Endometrium (tissue), 2 donors: ENCODE data around the gene C2orf72.
A peak's percentile ranks its signal among the peaks of the same experiment; 100 is the strongest.
"Not testable (repeated sequence)": the region's sequence is repeated elsewhere in the genome, so short reads cannot be mapped to it uniquely, and the experiment has no call there.

Source experiments
- FAIRE-seq: peaks from 2 replicates; lab custom pipeline; 2012; peaks lifted over from hg19 to GRCh38; lab: Jason Lieb, UNC
- donor health status: control.
- donor health status: control.

Gene C2orf72

GRCh38 chr2:231046916-231047273 lies 9.6 kb downstream of the C2orf72 start:
- no peak for FAIRE-seq

GRCh38 chr2:231047274-231047922 lies 10.1 kb downstream of the C2orf72 start:
- FAIRE-seq = no peak

DNA sequence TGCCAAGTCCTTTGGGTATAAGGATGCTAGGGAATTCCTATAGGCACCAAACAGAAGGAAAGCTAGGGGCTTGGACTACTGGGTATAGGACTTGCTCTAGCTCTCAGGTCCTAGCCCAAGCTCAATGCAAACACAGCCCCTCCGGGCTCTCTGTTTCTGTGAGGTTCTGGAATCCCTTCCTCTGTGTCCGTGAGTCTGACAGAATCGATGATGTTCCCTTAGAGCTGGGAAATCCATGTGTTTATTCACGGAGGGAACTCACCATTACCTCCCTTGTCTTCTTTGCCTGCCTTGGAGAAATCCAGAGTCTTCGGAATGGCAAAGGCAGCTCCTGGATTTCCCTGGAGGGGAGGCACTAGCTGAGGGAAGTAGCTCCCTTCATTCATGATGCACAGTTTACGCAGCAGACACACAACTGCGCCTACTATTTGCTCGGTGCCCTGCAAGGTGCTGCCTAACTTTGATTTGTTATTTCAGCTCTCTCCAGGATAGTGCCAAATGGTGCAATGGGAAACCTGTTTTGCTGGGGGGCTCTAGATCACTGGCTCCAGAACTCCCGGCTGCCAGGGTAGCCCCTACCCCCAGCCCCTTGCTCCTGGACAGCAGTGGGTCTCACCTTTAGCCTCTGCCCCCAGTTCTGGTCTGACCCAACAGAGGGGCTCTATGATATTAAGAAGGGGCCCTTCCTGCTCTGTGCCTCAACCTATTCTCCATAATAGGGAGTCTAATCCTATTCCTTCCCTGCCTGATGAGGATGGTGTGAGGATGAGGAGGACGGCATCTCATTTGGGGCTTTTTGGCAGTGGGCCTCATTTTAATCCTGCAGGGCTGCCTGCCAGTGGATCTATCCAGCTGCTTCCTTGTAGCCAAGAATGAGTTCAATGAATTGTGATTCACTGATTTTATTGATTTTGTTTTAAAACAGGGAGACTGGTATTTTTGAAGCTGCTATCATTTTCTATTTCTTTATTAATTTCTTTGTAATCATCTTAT lies 10.9 kb downstream of the C2orf72 start:
- FAIRE-seq = no peak

DNA sequence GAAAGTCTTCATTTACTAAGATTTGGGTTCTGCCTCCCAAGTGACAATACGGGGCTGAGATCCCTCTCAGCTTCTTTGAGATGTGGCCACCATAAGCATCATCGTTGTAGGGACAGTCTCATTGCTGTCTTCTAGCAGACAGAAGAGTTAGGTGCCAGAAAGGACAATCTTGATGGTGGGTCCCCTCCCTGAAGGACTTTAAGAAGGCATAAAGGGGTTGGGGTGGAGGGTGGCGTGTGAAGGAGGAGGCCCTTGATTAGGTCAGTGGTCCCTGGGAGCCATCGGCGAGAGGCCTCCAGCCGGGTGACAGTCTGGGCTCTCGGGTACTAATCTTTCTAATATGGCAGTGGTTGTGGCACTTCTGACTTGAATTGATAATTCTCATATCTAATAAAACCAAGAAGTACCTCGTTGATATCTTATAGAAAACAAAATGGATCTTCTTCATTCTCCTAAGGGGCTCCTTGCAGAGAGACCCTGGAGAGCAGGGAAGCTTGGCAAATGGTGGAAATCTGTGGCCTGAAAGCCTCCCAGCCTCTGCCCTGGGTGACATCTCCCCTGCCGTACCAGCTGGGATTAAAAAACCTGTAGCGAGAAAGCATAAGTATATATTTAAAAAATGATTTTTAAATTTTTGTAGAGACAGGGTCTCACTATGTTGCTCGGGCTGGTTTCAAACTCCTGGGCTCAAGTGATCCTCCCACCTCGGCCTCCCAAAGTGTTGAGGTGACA lies 12.1 kb downstream of the C2orf72 start:
- FAIRE-seq = no peak

- FAIRE-seq = no peak
Measured at GRCh38 chr2:231050018-231050901, 12.9 kb downstream of the C2orf72 start.

GRCh38 chr2:231051116-231051515 lies 13.8 kb downstream of the C2orf72 start:
- no peak for FAIRE-seq

- FAIRE-seq = no peak
Measured at GRCh38 chr2:231052494-231053451, 15.4 kb downstream of the C2orf72 start.

GRCh38 chr2:231053846-231054245 lies 16.5 kb downstream of the C2orf72 start:
- no peak for FAIRE-seq

DNA sequence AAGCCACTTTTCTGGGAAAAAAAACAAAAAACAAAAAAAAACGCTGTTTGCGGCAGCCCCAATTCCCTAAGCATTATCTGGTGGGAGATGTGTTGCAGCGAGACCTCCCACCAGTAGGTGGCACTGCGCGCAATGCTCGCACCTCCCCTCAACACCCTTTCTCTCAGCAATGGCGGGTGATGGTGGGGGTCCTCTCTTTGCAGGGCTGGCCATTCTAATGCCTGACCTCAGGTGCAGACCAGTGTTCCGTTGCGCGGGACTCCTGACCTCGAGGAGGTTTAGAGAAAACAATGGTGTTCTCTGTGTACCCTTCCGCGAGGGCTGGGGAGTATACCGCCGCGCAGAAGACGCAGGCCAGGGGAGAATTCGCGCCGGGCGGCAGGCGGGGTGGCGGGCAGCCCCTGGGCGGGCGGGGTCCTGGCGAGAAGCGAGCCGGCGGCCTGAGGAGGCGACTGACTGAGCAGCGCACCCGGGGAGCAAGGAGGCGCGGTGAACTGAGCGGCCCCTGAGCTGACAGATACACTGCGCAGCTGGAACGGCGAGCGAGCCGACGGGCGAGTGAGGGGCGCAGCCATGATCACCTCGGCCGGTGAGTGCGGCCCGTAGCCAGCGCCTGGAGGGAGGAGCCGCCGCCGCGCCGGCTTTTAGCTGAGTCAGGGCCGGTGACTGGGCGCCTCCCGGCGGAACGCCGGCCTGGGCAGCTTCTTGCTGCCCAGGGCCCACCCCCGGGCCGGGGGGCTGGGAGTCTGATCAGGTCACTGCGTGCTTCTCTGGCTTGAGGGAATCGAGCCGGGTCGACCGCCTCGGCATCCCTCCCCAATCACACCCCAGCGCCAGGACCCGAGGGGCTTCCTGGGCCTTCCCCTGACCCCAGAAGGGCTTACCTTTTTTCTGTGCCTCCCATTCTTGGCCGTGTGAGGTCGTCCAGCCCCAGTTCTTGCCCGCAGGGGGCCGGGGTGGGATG lies 19.4 kb downstream of the C2orf72 start, which contains the start of gene PSMD1:
TSS of gene PSMD1 (plus strand) at position 415 of the 964 bp plus-strand sequence. CDS start at position 574, 159 bp downstream.
- FAIRE-seq = peak; percentile 88

DNA sequence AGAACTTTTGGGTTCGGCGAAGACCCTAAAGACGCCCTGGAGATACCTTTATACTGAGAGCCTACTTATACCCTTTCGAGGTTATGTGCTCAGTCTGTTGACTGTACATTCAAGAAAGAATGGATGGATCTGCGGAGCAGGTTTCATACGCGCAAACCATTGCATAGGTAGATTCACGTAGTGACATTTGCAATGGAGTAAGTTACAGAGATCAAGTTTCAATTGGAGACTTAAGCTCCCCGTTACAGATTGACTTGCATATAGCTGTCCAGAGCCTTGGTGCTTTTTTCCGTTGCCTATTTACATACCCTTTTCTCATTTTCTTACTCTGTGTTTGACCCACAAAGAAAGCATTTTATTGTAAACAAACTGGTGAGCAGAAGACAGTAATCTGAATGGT lies 20.3 kb downstream of the C2orf72 start:
- no peak for FAIRE-seq

DNA sequence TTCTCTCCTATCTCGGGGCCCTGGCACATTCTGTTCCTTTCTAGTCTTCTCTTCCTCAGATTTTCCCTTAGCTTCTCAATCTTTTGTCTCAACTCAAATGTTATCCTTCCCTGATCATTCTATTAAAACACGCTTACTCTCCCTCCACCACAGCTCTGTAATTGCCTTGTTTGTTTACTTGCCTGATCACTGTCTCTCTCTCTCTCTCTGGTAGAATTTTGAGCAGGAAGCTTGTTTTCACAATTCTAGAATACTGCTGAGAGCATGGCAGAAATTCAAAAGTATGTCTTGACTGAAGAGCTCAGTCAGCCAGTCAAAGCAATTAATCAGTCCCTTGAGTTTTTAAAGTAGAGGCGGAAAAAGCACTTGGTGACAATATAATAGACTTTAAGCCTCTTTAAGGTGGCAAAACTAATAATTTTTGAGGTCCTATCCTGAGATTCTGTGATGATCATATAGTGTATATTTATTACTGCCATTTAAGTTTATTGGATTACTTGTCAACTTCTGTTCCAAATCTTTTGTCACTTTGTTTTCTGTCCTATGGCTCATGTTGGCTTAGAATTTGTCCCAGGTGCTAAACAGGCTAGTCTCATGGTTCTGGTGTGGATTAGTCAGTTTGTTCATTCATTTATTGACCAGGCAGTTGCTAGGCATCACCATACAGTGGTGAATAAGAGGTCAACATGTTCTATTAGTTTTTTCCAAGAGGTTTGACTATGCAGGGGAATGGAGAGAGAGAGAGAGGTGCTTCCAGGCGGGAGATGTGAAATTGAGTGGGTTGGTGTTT lies 21.6 kb downstream of the C2orf72 start:
- no peak for FAIRE-seq

DNA sequence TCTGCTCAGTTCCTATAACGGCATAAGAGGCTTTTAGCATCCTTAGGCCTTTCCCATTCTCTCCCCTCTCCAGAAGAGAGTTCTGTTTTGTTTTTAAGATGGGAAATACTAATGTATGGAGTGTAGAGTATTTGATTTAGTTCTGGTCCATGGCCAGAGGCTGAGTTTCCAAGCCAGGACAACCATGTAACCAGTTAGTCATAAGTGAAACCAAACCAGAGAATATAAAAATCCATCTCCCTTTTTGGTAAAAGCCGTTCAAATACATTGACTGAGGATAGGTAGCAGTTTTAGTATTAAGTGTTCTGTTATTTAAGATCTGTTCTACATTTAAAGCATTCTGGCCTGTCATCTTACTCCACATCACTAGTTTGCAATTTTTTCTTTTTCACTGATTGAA lies 22.4 kb downstream of the C2orf72 start:
- no peak for FAIRE-seq

DNA sequence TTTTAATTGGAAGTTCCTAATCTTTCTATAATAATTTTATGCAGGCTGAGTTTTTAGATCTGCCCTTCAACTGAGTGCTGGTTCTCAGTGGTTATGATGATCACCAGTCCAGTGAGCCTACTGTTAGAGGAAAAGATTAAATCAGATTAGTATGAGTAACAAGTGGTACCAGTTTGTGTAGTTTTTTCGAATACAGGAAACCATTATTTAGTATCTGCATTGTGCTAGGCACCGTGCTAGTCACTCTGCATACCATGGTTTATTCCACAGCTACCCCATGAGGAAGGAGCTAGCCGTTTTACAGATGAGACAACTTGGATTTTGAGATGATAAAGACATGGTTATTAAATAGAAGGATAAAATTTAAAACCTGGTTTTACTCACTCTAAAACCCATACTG lies 25.5 kb downstream of the C2orf72 start:
- FAIRE-seq = no peak

- no peak for FAIRE-seq
Measured at GRCh38 chr2:231063347-231063746, 26.0 kb downstream of the C2orf72 start.

- no peak for FAIRE-seq
Measured at GRCh38 chr2:231065966-231066365, 28.6 kb downstream of the C2orf72 start.

DNA sequence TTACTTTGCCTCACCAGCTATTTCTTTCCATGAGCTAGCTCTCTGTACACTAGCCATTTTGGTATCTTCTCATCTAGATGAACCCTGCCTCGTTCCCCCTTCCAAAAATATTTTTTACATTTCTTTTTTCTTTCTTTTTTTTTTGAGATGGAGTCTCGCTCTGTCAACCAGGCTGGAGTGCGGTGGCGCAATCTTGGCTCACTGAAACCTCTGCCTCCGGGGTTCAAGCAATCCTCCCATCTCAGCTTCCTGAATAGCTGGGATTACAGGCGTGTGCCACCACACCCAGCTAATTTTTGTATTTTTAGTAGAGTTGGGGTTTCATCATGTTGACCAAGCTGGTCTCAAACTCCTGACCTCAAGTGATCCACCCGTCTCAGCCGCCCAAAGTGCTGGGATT lies 30.2 kb downstream of the C2orf72 start:
- not testable (repeated sequence) for FAIRE-seq

- FAIRE-seq = no peak
Measured at GRCh38 chr2:231068525-231069222, 31.4 kb downstream of the C2orf72 start.
